HL-60/S4 treated with retinoic acid at 250 ng/mL for 4 days and 3 days (cell line): ENCODE data around the gene VOPP1.

Source experiments
- in situ Hi-C: fragments of 300-500 bp; cut with MboI; formaldehyde crosslinking; loops from 2 replicates; pipeline ENCODE4 v1.7.0; 2022; ENCODE audit warnings: low sequenced_read_pairs

The VOPP1 gene

DNA sequence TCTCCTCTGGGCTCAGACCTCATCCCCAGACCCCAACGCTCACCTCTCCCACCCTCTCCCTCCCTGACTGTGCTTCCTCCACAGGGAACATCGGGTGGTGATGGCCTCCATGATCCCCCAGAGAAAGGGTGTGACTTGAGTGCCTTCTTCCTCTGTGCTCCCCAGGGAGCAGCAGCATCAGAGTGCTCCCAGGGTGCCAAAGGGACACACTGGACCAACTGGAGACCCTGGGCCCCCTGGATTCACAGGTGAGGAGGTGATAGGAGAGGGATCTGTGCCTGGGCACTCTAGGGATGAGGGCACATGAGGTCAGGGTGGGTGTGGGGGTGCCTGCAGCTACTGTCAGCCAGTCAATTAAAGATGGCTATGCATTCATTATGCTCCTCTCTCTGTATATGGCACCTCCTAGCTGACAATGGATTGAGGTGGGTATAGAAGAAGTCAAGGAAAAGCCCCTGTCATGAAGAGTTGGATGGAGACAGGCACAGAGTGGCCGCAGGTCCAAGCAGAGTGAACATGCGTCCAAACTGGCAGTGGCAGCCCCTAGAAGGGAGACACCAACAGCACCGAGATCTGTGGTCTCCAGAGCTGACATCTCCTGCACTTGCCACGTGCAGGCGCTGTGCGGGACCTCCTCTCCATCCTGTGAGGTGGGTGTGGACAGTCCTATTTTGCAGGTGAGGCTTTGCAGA, 15.5 kb upstream of the VOPP1 start:
- in situ Hi-C loops, result loop anchor here (25.0 kb wide), 1 partner anchor 151 kb away; no protein-coding TSS in a partner anchor

DNA sequence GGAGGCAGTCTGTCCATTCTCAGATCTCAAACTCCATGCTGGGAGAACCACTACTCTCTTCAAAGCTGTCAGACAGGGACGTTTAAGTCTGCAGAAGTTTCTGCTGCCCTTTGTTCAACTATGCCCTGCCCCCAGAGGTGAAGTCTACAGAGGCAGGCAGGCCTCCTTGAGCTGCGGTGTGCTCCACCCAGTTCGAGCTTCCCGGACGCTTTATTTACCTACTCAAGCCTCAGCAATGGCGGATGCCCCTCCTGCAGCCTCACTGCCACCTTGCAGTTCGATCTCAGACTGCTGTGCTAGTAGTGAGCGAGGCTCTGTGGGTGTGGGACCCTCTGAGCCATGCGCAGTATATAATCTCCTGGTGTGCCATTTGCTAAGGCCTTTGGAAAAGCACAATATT, 10.4 kb upstream of the VOPP1 start:
- in situ Hi-C loops, result loop anchor here (25.0 kb wide), 1 partner anchor 145 kb away; no protein-coding TSS in a partner anchor

DNA sequence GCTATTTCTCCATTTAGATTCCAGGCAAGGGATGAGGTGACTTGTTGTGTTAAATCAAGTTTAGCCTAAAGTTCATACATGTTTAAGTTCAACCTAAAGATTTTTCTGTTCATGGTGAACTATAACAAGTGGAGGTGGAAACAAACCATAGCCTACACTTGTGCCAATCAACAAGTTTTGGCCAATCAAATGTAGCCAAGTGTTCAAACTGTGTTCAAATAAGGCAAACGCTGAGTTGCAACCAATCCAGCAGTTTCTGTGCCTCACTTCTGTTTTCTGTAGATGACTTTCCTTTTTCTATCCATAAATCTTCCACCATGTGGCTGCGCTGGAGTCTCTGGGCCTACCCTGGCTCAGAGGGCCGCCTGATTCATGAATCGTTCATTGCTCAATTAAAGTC, 4.5 kb upstream of the VOPP1 start:
- in situ Hi-C loops, result loop anchor here (25.0 kb wide), 1 partner anchor 139 kb away; no protein-coding TSS in a partner anchor

DNA sequence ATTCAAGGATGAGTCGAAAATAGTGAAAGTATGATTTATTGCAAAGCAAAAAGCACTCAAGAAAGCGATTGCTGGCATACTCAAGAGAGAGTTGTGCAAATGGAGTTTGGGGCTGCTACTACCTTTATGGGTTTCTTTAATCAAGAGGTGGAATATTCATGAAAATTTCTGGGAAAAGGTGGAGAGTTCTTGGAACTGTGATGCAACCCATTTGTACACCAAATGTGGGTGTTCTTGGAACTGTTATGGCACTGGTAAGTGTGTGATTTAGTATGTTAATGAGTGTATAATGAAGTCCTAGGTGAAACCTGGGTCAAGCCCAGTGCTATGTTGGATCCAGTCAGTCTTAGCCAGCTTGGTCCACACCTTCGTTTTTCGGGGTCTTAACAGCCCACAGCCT, 3.4 kb upstream of the VOPP1 start:
- in situ Hi-C loops, result loop anchor here (25.0 kb wide), 1 partner anchor 138 kb away; no protein-coding TSS in a partner anchor

DNA sequence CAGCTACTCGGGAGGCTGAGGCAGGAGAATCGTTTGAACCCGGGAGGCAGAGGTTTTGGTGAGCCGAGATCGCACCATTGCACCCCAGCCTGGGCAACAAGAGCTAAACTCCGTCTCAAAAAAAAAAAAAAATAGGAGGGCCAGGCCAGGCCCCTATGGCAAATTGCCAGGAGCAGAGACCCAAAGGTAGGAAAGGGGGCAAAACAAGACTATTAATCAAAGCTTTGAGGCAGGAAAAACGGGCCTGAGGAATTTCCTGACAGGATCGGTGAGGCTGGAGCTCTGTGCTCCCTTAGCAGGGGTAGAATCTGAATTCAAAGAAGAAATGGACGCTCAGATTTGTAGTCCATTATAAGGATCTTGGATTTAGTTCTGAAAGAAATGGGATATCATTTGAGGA, 2.8 kb upstream of the VOPP1 start:
- in situ Hi-C loops, result loop anchor here (25.0 kb wide), 1 partner anchor 138 kb away; no protein-coding TSS in a partner anchor

DNA sequence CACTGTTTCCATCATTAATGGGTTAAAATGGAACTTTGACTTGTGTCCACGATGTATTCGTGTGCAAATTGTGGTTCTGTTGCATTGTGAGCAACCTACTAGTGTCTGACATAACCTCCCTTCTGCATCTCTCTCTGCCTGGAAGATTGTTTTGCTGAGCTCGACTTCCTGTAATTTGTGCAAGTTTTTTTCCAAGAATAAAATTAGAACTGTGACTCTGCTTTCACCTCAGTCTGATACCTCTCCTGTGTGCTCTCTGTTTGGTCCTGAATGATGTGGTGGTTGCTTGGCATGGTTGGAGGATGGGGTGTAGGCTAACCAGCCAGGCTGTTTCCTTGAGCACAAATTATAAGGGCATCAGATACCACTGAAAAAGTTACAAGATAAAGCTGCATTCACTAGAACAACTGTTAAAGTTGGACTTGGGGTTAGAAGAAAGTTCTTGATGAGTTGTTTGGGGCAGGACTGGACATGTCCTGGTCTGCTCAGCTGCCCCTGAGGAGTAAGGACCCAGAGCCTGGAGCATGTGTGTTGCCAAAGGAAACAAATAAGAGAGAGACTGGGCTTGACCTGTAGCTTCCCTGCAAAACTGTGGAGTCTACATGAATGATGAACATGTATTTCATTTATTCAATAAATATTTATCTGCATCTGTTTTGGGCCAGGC, 1.9 kb upstream of the VOPP1 start:
- in situ Hi-C loops, result no loop called here

DNA sequence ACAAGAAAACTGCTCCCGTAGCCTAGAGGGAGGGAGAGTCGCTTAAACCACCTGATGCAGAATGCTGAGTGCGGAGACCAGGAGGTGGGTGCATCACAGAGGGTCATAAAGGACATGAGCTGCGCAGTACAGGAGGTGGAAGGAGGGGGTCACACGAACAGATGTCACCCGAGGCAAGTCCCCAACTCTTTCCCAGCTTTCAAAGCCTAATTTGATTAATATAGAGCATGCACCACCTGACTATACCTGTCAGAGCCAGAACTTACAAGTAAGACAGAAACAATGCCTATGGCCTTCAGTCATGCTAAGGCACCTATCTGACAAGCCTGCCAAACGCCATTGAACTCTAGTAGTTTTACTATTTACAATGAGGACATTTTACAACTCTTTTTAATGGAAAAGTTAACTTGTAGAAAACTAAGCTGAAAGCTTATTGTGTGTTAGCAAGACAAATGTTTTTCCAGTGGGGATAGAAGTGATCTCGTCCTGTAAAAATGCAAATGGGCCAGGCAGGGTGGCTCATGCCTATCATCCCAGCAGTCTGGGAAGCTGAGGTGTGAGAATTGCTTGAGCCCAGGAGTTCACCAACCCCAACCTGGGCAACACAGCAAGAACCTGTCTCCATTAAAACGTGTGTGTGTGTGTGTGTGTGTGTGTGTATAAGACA, 1.1 kb upstream of the VOPP1 start:
- in situ Hi-C loops, result no loop called here

DNA sequence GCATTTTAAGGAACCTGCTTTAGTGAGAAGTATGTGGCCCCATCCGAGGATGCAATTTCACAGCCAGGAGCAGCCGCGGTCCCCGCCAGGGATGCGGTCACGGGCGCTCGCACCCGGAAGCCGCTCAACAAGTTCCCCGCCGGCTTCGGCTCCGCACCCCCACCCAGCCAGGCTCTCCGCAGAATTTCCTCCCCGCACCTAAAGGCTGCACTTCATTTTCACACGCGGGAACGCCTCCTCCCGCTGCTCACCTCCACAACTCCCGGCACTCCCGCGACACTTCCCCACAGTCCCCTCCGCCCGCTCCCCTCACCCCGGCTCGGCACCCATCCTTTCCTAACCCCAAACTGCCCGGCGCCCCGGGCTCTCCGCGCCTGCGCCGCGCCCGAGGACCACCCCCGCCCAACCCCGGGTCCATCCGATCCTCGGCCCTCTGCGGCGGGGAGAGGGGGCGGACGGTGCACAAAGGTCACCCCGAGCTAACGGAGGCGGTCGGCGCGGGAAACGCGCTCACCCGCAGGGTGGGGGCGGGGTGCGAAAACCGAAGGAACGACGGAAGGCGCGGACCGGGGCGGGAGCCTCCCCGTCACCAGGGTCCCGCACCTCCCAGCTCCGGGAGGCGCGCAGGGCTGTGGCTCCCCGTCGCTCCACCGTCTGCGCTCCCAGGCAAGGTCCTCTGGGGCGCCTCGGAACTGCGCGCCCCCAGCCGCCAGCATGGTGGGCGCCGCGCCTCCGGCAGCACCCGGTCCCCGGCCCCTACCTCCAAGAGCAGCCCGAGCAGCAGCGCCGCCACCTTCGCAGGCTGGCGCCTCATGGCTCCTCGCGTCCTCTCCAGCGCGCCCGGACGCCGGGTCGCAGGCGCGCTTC, 558 bp downstream of the VOPP1 start:
- in situ Hi-C loops, result no loop called here

DNA sequence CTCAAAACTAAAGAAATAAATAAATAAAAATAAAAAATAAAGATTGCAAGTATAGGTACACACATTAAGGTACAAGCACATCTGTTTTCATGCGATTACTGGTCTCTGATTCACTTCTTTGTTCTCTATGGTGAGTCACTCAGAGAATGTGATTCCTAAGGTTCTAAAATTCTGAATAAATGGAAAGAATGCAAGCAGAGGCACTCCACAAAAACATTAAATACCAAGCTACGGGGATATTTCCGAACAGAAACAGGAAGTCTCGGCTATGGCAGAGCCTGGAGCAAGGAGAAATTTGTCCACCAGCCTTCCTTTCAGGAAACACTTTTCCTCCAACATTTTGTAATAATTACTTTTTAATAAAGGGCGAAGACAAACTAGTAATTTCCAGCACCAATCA, 1.4 kb downstream of the VOPP1 start:
- in situ Hi-C loops, result no loop called here

DNA sequence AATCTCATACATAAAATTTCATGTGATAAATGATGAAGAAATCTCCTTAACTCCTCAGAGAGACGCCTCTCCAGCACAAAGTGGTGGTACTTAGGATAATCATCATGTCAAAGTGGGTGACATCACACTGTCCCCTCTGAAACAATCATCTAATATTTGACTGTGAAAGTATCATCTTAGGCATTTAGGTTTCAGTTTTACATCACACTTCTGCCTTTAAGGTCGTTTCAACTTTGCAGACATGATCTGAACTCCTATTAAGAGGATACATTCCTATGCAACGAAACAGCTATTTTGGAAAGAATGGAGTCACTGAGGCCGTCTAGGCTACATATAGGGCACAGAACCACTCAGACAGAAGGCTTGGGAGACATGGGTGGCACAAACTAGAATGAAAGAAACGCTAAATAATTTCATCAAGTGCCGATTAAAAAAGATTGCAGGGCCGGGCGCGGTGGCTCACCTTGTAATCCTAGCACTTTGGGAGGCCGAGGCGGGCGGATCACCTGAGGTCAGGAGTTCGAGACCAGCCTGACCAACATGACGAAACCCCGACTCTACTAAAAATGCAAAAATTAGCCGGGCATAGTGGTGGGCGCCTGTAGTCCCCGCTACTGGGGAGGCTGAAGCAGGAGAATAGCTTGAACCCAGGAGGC, 2.0 kb downstream of the VOPP1 start:
- in situ Hi-C loops, result no loop called here

DNA sequence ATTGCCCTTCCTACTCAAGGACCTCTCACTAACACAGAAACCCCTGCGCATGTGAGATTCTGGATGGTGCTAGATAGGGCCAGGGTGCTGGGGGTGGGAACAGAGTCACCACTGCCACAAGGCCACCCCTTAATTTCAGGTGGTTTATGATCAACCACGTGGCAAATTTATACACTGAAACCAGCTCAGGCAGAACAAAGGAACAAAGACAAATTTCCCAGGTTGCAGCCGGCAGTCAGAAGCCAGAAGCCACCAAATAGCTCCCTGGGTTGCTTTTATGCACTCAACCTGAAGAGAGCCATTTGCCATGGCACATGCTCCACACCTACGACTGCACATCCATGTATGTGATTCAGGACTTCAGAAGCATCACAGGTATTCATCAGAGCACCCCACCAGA, 2.5 kb downstream of the VOPP1 start:
- in situ Hi-C loops, result no loop called here

DNA sequence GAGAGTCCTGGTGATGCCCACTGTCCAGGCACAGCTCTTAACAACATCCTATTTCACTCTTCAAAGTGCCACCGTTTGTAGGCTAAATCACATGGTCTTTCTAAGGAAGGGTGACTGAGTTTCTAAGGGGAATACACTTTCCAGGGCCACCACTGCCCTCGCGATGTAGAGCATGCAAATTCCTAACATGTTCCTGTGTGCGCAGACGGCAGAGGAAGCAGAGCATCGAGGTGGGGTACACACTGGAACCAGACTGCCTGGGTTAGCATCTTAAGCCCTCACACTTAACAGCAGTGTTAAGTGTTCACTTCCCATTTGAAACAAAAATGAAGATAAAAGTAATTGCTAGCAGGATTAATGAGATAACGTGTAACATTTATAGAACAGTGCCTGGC, 3.0 kb downstream of the VOPP1 start:
- in situ Hi-C loops, result no loop called here

DNA sequence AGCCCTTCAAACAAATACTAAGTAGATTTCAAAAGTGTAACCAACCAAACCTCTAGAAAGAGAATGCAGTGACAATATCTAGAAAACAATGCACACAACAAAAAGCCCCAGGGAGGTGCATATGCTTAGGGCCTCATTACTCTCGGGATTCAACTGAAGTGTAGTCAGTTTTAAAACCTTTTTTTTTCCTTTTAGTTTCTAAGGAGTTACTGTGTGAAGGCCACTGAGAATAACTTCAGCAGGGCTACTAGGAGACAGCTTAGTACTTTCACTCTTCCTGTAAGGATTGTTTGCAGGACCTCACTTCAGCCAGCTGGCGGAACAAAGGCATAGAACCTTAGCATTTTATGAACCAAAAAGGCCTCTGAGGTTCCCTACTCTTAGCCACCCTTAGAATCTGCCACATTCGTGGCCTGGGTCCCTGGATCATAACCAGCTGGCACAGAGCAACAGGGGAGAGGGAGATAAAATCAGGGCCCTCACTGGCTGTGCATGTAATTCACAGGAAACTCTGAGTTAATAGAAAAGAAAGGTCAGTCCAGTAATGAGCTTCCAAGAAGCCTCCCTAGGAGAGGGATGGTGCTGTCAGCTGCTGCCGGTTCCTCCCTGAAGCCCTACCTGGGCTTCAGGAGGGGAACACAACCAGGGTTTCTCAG, 3.6 kb downstream of the VOPP1 start:
- in situ Hi-C loops, result no loop called here

DNA sequence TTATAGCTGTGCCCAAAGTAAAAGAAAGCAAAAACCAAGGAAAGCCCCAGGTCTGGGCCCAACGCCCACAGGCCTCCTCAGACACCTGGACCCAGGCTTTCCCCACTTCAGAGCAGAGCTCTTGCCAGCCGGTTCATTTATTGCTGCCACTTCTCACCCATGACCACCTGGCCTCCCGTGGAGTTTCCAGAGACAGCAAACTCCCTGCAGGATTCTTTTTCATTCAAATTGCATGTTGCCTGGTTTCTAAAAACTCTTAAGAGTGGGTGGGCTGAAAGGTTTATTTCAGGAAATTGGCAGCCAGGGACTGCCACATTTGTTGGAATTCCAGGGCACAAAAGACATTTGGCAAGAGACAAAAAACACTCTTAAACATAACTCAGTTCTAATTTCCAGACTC, 4.7 kb downstream of the VOPP1 start:
- in situ Hi-C loops, result no loop called here

DNA sequence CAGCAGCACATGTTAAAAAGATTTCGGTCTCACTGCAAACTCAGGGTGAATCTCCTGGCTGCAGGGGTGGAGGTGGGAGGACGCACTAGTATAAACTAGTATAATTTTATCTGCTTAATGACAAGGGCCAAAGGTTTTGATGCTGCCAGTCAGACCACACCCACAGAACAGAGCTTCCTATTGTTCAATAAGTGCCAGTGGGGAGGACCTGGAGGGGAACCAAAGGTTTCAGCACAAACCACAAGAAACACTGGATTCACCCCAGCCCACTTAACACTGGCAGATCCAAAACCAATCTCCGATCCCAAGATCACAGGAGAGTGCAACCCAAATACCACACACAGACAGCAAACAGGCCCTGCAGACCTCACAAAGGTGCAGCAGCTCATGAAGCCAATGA, 6.6 kb downstream of the VOPP1 start:
- in situ Hi-C loops, result no loop called here

DNA sequence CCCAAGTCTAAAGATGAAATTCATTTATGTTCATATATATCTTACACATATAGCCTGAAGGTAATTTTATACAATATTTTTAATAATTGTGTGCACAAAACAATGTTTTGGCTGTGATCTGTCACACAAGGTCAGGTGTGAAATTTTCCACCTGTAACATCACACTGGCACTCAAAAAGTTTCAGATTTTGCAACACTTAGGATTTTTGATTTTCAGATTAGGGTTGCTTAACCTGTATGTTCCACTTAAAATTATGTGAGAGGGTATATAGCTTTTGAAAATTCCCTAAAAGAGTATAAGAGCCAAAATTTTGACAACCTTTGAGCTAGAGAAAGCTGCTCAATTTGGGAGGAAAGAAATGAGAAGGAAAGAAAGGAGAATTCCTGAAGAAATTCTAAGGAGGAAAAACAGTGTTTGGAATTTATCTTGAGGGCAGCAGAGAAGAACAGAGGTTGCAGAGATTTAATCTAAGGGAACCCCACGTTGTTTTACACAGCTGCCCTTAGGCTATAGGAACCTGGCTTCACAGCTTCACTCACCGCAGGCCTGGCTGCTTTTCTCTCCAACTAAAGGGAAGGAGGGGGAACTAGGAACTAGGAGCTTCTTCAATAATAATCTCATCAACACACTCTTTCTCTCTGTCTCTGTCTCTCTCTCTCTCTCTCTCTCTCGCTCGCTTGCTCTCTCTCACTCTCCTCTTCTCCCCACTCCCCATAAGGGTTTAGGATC, 8.5 kb downstream of the VOPP1 start:
- in situ Hi-C loops, result no loop called here

DNA sequence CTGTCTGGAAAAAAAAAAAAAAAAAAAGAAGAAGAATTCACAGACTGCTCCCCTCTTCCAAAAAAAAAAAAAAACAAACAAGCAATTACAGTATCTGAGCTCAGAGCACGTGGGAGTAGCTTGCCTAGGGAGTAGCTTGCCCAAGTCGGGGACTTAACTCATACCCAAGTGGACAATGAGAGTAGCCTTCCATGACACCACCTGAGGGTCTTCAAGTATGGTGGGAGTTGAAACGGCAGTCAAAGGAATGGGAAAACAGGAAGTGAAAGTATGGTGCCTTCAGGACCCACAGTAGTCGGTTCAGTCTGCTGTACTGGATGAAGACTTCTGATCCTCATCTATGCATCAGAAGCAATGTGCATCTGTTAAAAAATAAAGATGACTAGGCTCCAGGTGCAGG, 10.6 kb downstream of the VOPP1 start:
- in situ Hi-C loops, result no loop called here

DNA sequence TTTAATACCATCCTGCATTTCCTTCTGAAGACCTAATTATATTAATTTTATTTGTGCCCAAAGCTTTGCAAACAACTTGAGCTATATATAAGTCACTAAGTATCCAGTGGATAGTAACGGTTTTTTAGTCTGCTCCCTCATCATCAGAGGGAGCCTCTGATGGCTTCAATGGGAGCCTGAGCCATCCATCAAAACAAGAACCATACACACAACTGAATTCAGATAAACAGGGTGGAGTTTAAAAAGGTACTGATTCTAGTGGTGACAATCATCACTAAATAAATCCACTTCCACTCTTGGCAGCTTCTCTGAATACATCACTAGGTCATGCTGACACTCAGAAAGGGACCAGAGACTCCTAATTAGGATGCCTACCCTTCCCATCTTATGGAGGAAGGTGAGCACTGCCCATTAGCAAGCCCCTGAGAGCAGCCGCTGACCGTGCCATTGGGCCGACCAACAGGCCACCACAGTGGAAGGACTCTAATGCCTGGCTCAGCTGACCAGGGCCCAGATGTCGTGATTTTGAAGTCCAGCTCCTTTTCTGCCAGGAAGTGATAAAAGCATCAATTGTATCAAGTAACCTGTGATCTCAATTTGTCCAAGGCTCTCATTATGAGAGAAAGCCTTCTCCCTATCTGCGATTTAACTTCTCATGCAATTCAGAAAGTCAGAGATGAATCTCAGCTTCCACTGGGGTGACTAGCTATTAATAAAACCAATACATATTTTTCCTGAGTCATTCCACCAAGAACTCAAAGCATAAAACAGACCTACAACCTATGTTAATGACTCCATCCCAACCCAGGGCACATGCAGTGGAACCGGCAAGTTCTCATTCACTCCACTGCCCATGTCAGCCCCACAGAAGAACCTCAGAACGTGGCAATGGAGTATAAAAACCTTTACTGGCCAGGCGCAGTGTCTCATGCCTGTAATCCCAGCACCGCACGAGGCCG, 13.1 kb downstream of the VOPP1 start:
- in situ Hi-C loops, result no loop called here
